A172 (cell line): ENCODE data around the gene CELSR3. TPM values are rescaled to one million over a fixed set of nuclear protein-coding genes. Genes with fewer than 3 reads are reported as not detected.
A peak's percentile ranks its signal among the peaks of the same experiment; 100 is the strongest.

Experiments used
- DNase-seq: peaks from one replicate; pipeline ENCODE4 v3.0.0-alpha.2; 2015; ENCODE audit warnings: low spot score
- total RNA-seq: library from RNA; depleted of rRNA; stranded (reverse); fragments of >200 nt; shearing (Covaris generic); gene quantifications from 2 replicates; pipeline ENCODE4 v1.2.3, GENCODE V29; 2014; rRNA removed

CELSR3 gene
- total RNA-seq, 1 experiment from 2014 or later: 5.8 TPM

DNA sequence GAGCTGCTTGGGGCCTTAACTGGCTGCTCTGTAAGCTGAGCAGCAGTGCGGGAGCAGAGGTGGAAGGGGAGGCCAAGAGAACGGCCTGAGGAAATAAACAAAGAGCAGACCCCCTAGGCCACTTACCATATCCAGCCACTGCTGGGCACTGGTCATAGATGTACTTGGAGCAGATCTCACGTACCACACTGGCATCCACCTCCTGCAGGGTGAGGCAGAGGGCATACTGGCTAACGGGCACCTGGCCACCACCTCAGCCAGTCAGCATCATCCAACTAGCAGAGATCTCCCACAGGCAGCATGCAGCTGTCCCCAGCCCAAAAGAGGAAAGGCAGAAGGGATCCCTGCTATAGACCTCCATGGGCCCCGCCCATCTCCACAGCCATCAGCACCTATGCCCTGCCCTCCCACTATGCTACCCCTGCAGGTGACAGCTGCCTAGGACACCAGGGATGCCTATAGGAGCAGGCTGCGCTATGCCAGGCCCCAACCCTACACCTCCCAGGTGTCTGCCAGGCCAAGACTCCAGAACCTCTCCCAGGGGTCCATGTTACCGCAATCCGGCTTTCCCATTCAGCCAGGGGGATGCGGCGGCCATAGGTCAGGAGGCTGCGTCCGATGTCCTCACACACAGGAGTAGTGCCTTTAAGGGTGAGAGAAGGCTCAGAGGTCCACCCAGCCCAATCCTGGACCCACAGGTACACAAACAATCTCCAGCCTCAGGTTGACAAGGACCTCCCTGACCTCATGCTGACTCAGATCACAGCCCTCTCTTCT, 63.0 kb downstream of the CELSR3 start:
- no peak for DNase-seq

DNA sequence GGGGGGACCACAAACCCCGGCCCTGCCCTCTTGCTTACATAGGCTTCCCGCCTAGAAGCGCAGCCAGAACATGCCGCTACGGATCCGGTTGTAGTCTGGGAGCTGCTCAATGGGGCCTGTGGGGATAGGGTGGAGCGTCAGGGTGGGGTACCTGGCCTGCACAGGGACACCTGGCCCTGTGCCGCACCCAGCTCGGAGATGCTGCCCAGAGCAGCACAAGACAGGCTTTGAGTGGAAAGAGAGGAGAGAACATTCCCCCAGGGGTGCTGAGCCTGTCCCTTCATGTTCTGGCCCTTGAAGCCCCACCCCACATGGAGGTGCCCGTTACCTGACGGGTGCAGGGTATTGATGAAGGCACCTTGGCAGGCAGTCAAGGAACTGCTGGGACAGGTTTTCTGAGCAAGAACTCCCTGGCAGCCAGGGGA, 63.6 kb downstream of the CELSR3 start:
- no peak for DNase-seq

DNA sequence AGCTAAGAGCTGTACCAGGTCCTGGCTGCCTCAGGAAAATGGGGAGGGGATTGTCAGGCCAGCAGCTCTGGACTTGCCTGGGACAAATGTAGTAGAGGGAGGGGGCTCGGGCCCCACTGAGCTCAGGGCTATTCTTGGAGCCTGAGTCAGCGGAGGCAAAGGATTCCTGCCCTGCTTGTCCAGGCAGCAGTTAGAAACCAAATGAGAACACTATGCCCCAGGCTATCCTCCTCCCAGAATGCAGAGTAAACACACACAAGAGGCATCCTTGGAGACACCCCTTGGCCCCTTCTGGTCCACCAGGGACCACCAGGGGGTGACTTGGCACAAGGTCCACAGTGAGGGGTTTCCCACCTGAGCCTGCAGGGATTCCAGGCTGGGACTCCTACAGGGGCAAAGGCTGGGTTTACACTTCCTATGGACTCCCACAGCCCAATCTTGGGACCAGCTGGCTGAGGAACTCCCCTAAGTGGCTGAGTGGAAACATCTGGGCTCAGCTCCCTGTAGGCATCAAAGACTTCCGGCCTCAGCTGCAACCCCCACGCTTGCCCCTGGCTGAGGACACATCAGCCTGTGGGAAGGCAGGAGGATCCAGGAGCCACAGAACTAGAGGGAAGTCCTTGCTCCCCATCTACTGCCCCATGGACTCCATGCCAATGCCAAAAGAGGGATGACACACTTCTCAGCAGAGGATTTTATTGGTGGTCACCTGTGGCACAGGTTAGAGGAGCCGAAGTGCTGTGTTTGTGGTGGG, 64.2 kb downstream of the CELSR3 start:
- peak; percentile 88 for DNase-seq

DNA sequence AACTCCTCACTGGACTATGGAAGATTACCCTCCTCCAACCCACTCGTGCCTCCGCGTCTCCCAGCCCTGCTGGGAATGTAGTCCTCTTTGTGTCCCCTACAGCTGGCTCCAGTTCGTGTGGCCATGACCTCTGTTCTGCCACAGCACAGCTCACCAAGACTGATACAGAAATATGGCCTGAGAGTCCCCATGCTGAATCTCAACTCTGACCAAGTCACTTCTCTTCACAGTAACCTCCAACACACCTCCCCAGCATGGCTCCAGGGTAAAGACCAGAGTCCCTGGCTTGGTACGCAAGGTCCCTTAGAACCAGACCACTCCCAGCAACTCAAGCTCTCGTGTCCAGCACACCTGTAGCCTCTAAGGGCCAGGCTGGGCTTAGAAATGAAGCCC, 65.3 kb downstream of the CELSR3 start:
- no peak for DNase-seq

DNA sequence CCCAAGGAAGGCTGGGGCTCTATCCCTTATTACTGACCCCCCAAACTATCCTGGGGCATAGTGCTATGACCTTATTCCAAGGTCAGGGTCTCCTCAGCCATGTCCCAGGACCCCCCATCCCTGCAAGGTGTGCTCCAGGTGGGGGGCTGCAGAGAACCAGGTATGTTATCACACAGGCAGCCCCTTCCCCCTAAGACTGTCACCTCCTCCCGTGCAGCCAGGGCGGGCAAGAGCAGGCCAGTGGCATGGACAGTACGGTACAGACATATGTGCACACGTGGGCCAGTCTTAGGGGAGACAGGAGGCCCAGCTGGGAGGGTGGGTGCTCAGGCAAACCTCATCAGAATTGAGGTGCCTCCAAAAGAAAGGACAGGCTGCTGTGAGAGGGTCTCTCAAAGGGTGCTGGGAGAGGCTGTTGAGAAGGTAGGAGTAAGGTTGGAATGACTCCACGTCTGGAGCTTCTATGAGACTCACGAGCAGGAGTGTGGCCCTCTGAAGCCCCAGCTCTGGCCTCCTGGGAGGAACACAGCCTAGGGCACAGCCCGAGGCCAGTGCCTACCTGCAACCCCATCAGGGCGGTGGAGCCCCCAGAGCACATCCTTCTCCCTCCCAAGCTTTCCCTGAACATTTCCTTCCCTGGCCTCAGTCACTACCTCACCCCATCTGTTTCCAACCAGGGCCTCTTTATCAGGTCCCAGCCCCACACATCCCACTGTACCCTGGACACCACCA, 65.8 kb downstream of the CELSR3 start:
- no peak for DNase-seq

DNA sequence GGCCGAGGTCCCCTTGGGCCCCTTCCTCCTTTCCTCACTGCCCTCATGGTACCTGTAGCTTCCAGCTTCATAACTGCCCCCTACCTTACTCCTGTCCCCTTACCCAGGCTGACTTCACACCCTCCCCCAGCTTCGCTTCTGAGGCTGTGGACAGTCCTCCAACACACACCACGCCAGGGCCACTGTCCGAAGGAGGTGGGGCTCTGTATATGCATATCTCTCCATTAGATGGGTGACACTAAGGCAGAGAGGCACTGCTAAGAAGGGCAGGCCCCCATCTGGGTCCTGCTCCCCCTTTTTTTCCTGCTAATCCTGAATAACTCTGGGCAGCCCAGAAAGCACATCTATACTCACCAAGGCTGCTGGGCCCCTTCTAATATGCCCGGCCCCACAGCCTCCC, 66.5 kb downstream of the CELSR3 start:
- no peak for DNase-seq

DNA sequence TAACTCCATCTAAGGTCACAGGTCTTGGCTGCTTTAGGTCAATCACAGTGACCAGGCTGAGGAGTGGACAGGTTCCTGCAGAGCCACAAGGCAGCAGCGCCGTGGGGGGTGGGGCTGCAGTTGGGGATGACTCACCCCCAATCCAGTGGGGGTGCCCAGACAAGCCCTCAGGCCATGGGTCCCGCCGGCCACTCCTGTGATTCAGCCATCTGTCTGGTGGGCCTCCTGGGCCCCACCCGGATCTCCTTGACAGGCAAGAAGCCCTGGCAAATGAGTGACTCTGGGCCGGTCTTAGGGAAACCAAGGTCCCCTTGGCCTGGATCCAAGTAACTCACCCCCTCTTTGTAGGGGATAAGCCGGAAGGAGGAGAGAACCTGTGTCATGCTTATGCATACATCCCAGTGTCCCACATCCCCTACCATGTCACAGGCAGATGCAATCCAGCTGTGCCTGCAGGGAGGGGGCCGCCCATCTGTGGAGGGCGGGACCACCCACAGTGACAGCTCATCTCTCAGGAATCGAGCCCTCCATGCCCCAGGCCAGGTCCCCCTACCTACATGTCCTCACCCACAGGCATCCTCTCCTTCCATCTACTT, 67.1 kb downstream of the CELSR3 start:
- peak; percentile 98 for DNase-seq

DNA sequence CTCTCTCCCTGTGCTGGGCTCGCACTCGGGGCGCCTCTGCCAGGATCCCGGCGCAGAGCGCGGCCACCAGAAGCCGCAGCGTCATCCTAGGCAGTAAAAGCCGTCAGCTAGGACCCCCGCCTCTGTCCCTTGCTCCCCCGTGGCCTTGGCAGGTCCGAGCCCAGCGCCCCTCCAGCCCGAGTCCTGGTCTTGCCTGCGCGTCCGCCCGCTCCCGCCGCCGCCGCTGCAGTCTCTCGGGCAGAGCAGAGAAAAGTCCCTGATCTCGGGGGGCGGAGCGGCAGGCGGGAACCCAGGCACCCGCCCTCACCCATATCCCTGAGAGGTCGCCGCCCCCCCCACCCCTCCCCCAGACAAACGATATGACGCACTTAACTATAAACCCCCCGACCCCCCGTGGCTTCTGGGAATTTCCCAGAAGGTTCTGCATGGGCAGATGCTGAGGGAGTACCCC, 67.6 kb downstream of the CELSR3 start, which contains the start of gene COL7A1:
Gene COL7A1, minus strand, starts transcription at position 255 of the 451 bp plus-strand sequence. Its CDS starts 170 bp downstream, at position 85.
- DNase-seq: no peak

DNA sequence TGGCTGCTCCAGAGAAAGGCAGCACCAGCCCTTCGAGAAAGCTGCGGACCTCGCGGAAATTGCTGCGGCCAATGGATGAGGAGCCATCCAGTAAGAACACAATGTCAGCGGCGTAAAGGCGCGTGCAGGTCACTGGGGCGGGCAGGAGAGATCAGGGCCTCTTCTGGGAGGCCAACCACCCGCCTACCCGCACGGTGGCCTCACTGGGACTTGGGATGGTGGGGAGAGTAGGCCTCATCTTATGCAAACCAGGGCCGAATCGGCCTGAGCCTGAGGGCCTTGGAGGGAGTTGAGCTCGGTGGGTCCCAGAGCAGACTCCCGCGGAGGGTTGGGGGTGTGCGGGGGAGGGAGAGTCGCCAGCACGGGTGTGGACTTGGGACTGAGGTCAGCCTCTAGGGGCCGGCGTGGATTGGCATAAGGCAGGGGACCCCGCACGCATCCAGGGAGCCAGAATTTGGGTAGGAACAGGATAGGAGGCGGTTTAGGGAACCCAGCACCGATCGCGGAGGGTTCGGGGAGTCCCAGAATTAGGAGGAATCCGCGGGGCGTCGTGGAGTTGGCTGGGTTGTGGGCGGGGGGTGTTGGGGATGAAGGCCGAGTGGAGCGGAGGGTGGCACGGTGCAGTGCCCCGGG, 68.2 kb downstream of the CELSR3 start:
- peak; percentile 17 for DNase-seq

DNA sequence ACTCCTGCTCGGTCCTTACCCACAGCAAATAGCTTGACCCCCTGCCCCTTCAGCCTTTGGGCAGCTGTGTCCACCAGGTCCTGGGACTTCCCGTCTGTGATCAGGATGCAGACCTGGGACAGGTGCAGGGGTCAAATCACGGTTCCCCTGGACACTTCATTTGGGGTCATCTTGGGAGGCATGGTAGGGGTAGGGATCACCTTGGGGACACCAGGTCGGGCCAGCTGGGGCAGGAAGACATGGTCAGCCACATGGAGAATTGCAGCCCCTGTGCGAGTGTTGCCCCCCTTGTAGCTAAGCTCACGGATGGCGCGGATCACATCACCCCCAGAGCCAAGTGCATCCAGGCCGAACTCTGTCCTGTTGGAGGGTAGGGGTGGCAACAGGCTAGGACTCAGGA, 69.3 kb downstream of the CELSR3 start:
- DNase-seq: no peak

DNA sequence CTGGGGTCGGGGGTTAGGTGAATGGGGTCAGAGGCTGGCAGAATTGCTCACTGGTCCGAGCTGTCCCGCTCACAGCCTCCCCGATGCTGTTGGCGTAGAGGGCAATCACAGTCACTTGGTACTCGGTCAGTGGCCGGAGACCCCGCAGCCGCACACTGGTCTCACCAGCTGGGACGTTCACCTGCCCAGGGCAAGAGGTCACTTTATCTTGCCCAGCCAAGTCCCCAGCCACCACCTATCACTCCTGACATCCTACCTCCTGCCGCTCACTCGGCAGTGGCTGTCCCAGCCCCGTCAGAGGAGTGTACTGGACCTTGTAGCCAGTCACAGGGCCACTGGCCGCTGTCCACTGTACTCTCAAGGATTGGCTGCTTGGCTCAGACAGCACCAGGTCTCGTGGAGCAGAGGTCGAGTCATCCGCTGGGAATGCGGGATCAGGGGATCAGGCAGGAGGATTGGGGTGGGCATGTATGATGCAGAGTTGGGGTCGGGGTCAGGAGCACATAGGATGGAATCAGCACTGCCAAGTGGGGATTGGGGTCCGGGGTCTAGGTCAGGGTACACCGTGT, 70.1 kb downstream of the CELSR3 start:
- DNase-seq: peak; percentile 35

DNA sequence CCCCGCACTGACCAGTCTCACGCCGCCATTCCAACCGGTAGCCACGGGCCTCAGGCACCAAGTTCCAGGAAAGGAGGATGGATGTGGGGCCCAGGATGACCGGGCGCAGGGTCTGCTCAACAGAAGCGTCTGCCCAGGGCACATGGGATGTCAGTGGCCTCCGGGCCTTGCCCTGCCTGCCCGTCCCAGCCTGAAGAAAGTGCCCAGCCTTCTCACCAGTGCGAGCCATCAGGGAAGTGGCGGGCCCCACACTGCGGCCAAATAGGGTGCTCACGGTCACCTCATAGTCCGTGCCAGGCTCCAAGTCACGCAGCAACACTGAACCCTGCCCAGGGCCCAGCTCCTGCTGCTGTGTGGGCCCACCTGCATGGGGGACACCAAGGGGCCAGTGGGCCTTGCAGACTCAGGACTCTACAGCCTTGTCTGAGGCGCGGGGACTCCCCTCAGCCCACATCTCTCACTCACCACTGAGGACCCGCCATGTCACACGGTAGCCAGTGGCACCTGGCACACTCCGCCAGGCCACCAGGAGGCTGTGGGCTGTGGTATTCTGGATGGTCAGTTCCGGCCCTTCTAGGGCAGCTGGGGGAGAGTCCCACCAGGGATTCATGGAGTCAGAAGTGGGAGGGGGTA, 70.7 kb downstream of the CELSR3 start:
- DNase-seq: no peak

DNA sequence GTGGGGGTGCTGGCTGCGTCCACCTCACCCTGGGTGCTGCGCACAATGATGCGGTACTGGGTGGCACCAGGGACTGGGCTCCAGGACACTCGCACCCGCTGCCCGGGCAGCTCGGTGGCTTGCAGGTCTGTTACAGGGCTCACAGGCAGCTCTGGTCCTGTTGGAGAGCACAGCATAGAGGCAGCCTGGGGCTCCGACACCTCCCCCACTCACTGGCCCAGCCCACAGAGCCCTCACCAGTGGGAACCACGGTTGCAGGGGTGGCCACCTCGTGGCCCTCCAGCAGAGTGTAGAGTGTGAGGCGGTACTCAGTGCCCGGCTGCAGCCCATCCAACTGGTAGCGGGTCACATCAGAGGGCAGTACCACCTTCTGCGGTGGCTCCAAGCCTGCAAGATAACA, 71.2 kb downstream of the CELSR3 start:
- no peak for DNase-seq

DNA sequence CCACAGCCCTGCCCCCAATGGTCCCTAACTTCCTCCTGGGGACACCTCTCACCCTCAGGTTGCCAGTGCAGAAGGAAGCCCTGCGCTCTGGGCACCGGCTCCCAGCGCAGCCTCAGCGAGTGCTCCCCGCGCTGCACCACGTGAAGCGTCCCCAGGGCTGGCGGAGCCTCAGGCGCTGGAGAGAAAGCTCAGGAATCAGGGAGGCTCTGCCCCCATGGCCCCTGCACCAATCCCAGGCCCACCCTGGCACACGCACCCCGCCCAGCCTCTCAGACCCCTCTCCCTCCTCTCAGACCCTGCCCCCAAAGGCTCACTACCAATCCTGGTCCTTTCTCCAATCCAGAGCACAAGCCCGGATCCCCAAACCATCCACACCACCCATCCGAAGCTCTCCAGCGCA, 74.5 kb downstream of the CELSR3 start:
- DNase-seq: no peak

DNA sequence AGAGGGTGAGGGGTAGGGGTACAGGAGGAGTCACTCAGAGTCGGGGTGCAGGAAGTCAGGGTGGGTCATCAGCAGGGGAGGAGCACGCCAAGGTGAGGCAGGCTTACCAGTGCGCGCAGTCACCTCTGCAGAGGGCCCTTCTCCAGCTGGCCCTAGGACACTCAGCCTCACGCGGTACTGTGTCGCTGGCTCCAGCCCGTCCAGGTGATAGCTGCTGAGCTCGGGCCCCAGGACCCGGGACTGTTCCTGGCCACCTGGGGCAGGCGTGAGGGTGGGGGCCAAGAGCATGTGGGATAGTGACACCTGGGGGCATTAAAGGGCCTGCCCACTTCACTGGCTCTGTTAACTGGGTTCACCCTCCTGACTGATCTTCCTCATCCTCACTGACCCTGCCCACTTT, 75.0 kb downstream of the CELSR3 start:
- no peak for DNase-seq

Other genes with a start within 250 kb of the CELSR3 start
- 24.9 and 66.5 TPM in 2 replicates for gene PLXNB1, start 232.8 kb downstream of the CELSR3 start, total RNA-seq
- gene CCDC51, start 222.8 kb downstream of the CELSR3 start, total RNA-seq: 42.7 and 49.8 TPM in 2 replicates
- 556 and 560 TPM in 2 replicates for gene TMA7, start 222.6 kb downstream of the CELSR3 start, total RNA-seq
- gene ATRIP, start 216.1 kb downstream of the CELSR3 start, total RNA-seq: 8.1 and 14.6 TPM in 2 replicates
- 143 and 147 TPM in 2 replicates for gene SHISA5, start 158.7 kb downstream of the CELSR3 start, total RNA-seq
- gene PFKFB4, start 106.1 kb downstream of the CELSR3 start, total RNA-seq: 7.6 and 8.4 TPM in 2 replicates
- 1.3 and 5.0 TPM in 2 replicates for gene UCN2, start 99.1 kb downstream of the CELSR3 start, total RNA-seq
- 105 and 128 TPM in 2 replicates for gene COL7A1, start 67.6 kb downstream of the CELSR3 start, total RNA-seq
- 485 and 565 TPM in 2 replicates for gene UQCRC1, start 53.2 kb downstream of the CELSR3 start, total RNA-seq
- not detected in 2 replicates for gene TMEM89, start 41.1 kb downstream of the CELSR3 start, total RNA-seq
- 16.9 and 17.5 TPM in 2 replicates for gene SLC26A6, start 27.4 kb downstream of the CELSR3 start, total RNA-seq
- 23.6 and 37.7 TPM in 2 replicates for gene NCKIPSD, start 23.0 kb upstream of the CELSR3 start, total RNA-seq
- gene IP6K2, start 54.3 kb upstream of the CELSR3 start, total RNA-seq: 64.1 and 73.4 TPM in 2 replicates
- 33.9 and 37.3 TPM in 2 replicates for gene PRKAR2A, start 185.0 kb upstream of the CELSR3 start, total RNA-seq
- 23.9 and 45.5 TPM in 2 replicates for gene SLC25A20, start 236.0 kb upstream of the CELSR3 start, total RNA-seq